Neural cell (in vitro differentiated cells): ENCODE results near the gene STXBP5.

Experiments
- CTCF ChIP-seq: fragments of 450-650 bp; IDR thresholded peaks from 2 replicates; pipeline ENCODE4 v1.5.1; 2014; ENCODE audit warnings: antibody characterized with exemption, mild to moderate bottlenecking, moderate library complexity; ENCODE audit not compliant: poor library complexity, severe bottlenecking
- EZH2 ChIP-seq: fragments of 200-600, 300-800 bp; shearing (Covaris generic), sonication (generic); IDR thresholded peaks from 2 replicates; pipeline ENCODE4 v1.6.1; 2014; ENCODE audit warnings: antibody characterized with exemption, low read length, borderline replicate concordance, mild to moderate bottlenecking; ENCODE audit not compliant: insufficient read depth, poor library complexity, severe bottlenecking

GRCh38 chr6:147158881-147159280 lies 45.3 kb upstream of the STXBP5 start:
- TF ChIP-seq CTCF (no peak), EZH2 (no peak)
